GM18873 (cell line): ENCODE measurements around the gene MAP1B.
"Not testable (repeated sequence)": the region's sequence is repeated elsewhere in the genome, so short reads cannot be mapped to it uniquely, and the experiment has no call there.

Experiments
- ATAC-seq: cut with Tn5 transposase; IDR thresholded peaks from one replicate; pipeline ENCODE4 v1.9.1; 2021; ENCODE audit warnings: mild to moderate bottlenecking, moderate library complexity, moderate number of reproducible peaks; ENCODE audit not compliant: unreplicated experiment, low FRiP score

MAP1B gene

DNA sequence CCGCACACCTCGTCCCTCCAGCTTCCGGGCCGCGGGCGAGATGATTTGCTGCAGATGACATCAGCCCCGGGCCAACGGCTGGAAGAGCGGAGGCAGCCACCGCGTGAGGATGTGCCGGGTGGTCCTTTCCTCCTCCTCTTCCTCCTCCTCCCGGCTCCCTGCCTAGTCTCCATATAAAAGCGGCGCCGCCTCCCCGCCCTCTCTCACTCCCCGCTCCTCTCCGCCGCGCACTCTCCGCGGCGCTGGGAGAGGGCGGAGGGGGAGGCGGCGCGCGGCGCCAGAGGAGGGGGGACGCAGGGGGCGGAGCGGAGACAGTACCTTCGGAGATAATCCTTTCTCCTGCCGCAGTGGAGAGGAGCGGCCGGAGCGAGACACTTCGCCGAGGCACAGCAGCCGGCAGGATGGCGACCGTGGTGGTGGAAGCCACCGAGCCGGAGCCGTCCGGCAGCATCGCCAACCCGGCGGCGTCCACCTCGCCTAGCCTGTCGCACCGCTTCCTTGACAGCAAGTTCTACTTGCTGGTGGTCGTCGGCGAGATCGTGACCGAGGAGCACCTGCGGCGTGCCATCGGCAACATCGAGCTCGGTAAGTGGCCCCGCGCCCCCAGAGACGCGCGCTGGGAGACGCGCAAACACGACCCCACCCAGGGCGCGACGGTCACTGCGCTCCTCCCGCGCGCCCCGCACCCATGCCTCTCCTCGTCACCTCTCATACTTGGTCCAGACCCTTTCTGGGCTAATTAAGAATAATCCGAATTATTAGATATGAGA lies at the start of gene MAP1B:
Gene MAP1B (plus strand): TSS at position 345 of the 770 bp plus-strand sequence. CDS start 57 bp downstream, at position 402.
- ATAC-seq = no peak

DNA sequence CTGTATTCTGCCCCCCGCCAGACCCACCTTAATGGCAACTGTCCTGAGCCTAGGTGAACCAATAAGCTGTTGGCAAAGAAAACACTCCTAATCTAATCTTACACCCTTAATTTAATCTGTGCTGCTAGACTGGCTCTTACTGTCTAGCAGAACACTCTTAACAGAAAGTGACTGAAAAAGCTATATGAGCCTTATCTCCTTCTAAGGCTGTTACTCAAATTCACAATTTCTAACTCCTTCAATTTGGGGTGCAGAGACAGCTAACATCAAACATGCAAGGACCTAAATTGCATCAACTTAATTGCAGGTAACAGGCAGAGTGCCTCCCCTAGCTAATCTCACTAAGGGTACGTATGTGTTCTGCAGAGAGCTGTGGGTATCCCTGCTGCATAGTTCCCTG lies 49.5 kb upstream of the MAP1B start:
- ATAC-seq = no peak

DNA sequence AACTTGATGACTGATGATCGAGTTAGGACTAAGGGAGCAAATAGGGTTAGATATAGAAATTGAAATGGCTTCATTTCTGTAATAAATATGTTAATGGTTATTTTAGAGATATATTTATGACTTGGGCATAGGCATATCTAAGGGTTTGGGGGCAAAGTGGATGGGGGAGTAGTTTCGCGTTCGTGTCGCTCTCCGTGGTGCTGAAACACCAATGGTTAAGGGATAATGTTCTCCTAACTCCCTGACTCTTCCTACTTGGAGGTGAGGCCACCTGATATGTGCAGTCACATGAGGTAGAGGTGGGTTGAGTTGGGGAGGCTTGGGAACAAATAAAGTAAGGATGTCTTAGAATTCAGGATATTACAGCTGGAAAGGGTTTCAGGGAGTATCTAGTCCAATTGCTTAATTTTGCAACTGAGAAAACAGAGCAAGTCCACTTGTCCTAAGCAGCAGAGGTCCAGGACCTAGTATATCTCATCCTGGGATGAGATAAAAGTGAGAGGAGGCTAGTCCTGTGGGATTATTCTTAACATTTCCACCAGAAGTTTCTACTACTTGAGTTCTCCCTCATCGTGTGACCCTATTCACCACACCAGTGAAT lies 44.0 kb upstream of the MAP1B start:
- no peak for ATAC-seq

DNA sequence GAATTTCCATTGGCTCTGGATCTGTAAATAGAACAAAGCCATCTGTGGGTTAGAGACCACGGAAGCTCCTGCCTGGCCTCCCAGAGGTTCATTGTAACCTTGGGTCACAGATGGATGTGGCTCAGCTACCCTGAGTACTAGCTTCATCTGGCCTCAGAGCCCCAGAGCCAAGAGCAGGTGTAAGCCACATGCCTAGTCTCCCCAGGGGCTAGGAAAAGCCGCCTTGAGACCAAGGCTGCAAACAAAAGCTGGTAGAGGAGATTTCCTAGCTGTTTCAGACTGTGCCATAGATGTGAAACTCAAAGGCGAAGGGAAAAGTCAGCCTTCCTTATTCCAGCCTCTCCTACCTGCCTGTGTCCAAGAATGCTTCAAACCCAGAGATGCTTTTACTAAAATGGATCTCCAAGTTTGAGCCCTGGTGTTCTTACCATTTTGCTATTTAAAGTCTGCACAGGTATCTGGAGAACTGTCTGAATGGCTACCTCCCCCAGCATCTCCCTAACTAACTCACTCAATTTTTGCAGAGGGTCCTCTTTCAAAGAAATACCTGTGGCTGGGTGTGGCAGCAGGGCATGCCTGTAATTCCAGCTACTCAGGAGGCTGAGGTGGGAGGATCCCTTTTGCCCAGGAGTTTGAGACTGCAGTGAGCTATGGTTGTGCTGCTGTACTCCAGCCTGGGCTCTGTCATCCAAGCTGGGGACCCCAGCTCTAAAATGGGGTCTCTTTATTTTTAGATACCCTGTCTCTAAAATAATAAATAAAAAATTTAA lies 42.3 kb upstream of the MAP1B start:
- no peak for ATAC-seq

DNA sequence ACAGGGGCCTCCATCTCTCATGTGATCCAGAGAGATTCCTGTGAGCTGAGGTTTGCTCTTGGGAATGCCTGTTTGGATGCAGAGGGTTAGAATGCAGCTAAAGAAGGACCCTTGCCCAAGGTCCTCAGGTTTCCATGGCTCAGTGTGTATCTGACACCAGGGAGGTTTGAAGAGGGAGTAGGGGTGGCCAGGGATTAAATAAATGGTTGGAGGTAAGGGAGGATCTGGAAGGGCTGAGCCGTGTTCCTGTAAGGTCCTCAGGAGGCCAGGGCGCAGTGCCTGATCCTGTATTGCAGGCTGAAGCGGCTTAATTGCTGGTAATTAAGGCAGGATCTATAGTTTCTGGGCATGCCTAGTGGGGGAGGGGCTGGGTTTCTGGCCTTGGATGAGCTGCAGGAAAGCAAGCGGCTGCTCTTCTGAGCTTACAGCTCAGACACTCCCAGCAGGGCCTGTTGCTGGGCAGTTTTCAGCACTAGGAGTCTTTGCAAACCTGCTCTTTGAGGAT lies 41.5 kb upstream of the MAP1B start:
- no peak for ATAC-seq

DNA sequence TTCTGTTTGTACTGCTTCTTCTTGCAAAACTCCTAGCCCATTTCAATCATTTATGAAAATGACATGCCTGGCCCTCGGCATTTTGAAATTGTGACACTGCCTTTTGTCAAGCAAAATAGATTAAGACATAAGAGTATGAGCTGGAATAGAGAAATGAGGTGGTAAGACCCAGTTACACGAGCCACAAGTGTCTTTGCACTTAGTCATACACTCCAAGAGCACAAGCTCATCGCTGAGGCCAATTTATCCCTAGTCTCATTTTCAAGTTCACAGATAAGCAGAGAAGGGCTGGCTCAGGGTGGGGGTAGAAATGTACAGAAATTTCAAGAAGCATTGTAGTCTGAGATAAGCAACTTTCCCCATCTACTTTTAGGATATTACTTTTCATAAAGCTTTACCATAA lies 40.6 kb upstream of the MAP1B start:
- ATAC-seq = no peak

DNA sequence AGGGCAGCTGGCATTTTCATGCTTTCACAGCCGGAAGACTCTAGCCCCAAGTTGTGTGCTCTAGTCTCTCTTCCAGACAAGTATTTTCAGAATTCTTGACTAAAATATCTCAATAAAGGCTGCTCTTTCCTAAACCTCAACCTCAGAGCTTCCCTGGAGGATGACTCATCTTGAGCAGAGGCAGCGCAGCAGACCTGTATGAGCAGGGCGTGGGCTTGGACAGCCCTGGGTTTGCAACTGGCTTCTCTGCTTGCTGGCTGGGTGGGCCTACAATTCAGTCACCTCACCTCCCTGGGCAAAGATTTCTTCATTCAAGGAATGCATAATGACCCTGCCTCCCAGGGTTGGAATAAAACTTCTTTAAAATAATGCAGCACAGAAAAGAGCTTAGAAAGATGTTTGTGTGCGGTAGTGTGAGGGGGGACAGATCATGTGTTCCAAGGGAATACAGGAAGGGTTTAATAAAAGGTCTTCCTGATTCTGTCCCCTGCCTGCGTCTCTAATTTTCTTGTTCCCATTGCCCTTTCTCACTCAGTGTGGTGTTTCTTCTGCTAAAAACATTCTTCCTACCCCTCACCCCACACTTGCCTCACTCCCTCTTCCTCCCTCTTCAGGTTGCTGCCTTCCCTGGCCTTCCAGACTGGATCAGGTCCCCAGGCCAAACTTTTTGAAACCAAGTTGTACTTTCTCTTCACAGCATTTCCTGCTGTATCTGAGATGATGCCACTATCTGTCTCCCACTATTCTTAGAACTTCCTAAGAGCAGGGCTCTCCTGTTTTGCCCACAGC lies 39.4 kb upstream of the MAP1B start:
- ATAC-seq = no peak

DNA sequence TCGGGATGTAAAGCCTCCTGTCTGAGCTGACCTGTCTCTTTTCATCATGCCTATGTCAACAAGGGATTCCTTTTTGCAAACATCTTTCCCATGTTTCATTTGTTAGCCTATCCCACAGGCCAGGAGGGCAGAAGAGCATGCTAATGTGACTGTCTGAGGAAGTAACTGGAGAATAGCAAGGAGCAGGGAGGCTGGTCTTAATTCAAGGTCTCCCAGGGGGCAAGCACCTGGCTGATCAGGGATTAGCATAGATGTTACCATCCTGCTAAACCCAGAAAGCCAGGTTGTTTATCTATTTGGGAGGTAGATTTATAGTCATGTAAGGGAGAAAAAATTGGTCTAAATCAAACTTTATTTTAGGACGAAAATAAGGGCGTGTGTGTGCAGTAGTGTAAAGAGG lies 36.7 kb upstream of the MAP1B start:
- no peak for ATAC-seq

DNA sequence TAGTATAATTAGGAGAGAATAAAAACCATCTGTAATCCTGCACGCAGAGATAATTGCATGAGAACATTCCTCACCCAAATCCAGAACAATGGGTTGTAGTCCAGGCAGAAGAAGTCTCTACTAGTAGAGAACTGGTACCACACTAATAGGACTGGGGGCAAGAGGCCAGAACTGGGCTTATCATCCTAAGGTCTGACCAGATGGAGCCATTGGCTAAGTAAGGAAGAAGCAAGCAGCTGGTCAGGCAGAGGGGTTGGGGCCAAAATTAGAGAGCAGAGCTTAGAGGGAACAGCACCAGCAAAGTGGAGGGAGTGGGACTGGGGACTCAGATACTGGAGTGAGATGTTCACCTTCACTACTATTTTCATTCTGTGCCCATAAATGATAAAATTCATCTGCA lies 35.4 kb upstream of the MAP1B start:
- no peak for ATAC-seq

DNA sequence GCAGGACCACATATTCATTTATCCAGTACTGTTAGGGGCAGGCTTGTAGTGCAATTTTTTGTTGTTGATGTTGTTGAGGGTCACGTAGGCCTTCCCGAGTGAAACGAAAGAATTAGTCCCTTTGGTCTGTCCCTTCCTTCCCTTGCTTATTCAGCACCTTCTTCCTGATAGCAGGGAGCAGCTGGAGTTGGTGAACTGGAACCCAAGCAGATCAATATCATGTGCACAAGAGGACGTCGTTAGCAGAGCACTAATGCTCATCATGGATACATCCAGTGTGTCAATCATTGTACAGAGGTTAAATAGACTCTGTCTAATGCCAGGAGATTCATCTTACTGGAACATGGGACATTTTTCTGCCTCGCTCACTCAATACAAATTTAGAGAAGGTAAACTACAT lies 33.0 kb upstream of the MAP1B start:
- no peak for ATAC-seq

DNA sequence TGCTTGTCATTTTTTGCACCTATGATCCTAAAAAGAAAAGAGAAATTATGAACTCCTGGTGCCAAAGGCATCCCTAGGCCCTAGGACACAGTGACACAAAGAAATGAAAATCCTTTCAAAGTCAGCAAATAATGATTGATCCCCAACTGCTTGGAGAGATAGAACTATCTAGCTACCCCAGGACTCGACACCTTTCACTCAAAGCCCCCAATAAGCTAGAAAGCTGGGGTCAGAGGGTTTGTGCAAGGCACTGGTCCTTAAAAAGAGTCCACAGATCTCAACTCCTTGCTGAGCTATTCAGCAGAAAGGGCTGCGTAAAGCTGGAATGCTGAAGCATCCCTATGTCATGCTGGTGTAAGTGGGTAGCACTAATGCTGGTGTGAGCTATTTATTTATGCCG lies 31.8 kb upstream of the MAP1B start:
- no peak for ATAC-seq

DNA sequence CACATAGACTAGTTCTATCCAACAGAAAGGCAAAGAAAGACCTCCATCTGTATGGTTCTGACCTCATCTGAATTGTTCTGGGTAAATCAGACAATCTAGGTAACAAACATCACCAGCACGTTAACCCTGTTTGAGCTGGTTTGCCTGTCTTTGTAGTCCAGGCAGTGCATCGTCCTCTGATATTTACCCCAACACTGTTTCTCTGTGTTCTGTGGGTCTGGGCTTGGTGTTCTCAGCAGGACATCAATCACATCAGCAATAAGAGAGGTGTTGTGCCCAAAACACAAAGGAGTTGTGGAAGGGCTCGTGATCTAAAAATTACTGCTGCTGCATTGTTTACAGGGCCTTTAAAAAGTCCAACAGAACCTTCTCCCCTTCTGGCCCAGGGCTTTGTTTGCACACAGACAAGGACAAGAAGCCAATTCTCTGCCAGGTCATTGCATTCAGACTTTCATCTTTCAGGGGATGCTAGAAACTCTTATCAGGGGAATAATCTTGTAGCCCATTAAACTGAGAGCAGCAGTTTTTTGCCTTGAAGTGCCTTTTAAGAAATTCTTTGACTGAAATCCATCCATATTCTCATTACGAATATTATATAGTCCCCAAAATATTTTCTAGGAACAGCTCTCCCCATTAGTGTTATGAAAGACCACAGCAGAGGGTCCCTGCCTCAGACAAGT lies 30.5 kb upstream of the MAP1B start:
- ATAC-seq = no peak

DNA sequence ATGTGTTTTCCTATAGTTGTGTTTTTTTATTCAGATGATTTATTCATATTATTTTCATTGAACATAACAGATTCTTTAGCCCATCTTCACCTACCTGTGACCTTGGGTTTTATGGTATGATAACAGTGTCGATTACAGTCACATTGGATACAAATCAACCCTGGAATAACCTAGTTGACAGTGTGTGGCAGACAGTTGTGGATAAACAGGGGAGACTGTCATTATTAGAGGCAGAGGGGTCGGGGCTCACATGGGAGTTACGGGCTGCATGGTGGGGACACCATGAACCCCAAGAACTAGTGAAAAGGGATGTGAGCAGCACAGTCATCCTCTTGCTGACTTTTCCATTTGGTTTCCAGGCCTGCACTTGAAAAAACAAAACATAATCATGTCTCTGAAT lies 29.9 kb upstream of the MAP1B start:
- ATAC-seq = no peak

DNA sequence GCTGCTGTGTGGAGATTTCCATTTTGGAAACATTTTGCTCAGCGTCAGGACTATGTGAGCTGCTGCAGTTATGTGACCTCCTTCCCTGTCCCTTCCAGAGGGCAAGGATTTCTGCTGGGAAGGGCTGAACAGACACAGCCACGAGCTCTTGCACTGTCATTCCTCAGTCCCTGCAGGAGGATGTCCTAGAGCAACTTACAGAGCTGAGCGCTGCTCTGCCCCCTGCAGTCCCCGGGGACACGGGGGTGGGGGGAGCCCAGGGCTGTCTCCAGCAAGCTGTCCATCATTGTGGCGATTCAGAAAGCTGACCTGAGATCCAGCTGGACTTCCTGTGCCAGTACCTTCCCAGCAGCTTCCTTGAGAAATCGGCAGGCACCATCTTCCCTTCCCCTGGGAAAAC lies 28.0 kb upstream of the MAP1B start:
- no peak for ATAC-seq

DNA sequence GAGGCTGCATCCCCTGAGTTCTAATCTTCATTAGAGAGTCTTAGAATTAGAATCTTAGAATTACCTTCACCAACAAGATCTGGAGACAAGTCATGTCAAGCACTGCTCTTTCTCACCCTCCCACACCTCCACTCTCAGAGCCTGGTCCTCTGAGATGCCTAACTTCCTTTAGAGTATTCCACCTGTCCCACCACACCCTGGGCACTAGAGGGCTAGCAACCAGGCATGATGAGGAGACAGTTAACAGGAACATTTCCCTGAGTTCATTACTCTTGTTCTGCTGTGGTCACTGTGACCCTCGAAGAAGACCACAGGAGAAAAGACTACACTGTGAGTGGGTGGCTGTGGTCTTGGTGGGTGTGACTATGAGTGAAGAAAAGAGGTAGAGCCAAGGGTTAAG lies 25.2 kb upstream of the MAP1B start:
- no peak for ATAC-seq

DNA sequence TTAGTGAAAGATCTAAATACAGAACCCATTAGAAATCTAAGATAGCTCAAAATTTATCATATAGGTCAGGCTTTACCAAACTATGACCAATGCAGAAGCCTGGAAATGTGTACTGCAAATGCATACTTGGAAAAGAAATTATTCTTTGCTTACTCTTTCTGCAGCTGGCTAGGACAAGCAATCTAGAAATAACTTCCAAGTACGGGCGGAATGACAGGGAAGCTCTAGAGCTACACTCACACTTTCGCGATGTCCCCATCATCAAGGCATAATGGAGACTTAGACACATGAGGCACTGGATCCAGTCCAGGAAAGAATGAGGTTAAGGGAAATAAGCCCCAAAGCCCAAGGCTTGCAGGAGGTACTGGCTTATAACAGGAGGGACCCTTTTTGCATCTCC lies 22.4 kb upstream of the MAP1B start:
- ATAC-seq = no peak

DNA sequence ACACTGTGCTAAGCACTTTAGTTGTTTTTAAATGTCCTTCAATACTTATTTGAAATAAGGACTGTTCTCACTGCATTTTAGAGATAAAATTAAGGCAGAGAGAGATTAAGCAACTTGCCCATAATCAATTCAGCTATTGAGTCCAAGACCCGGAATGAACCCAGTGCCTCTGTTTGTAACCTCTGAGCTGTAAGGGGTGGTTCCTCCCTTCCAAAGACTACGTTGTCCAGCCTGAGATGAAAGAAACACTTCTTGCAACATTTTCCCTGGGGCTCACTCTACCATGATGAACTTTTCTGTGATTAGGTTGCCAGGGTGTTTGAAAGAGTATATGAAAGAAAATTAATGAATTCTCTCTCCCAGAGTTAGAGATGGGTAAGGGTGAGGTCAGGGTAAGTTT lies 22.0 kb upstream of the MAP1B start:
- ATAC-seq = no peak

DNA sequence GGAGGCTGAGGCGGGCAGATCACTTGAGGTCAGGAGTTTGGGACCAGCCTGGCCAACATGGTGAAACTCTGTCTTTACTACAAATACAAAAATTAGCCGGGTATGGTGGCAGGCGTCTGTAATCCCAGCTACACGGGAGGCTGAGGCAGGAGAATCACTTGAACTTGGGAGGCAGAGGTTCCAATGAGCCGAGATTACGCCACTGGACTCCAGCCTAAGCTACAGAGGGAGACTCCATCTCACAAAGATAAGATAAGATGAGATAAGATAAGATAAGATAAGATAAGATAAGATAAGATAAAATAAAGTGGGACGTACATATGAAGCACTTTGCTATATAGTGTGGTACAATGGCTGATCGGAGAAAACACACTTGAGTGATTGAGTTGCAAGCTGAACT lies 17.6 kb upstream of the MAP1B start:
- ATAC-seq = not testable (repeated sequence)

DNA sequence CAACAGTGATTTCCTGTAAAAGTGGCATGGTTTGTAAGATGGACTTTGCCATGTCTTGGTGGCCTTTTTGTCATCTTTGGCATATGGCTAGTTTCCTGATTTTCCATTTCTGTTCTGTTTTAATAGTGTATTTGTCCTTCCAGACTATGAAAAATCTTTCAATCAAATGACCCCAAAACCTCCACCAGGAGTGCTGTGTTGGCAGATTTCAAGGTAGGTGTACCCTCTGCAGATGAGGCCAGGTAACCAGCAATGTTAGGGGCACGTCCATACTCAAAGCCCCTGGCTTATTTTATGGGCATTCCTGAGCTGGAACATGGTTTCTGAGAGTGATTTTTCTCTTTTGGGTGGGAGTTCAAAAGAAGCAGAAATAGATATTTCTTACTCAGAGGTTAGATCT lies 15.2 kb upstream of the MAP1B start:
- ATAC-seq = no peak

DNA sequence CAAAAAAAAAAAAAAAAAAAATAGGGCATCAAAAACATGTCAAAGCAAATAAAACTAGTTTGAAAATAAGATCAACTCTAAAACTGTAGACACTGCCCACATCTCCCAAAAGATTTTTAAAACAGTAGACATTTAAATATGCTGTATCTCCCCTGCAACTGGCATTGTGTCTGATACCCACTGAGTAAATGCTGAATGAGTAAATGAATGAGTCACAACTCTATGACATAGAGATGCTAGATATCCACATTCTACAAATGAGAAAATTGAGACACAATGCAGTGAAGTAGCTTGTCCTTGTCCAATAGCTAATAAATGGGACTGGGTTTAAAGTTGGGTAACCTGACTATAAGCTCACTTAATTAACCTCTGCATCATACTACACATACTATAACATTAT lies 14.1 kb upstream of the MAP1B start:
- no peak for ATAC-seq
